Measurements from ENCODE around the gene RYR2. TPM values are rescaled to one million over a fixed set of nuclear protein-coding genes. Genes with fewer than 3 reads are reported as not detected.

The RYR2 gene
- total RNA-seq, 1 donor from 2014 or later, result not detected

- TF ChIP-seq, protein P1, sequence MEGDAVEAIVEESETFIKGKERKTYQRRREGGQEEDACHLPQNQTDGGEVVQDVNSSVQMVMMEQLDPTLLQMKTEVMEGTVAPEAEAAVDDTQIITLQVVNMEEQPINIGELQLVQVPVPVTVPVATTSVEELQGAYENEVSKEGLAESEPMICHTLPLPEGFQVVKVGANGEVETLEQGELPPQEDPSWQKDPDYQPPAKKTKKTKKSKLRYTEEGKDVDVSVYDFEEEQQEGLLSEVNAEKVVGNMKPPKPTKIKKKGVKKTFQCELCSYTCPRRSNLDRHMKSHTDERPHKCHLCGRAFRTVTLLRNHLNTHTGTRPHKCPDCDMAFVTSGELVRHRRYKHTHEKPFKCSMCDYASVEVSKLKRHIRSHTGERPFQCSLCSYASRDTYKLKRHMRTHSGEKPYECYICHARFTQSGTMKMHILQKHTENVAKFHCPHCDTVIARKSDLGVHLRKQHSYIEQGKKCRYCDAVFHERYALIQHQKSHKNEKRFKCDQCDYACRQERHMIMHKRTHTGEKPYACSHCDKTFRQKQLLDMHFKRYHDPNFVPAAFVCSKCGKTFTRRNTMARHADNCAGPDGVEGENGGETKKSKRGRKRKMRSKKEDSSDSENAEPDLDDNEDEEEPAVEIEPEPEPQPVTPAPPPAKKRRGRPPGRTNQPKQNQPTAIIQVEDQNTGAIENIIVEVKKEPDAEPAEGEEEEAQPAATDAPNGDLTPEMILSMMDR (IDR thresholded peaks at IDR 0.05; ENCODE audit: insufficient read depth, low read length, poor library complexity, severe bottlenecking), result no peak
- DNase-seq (ENCODE audit: low read depth), result no peak
- Histone ChIP-seq H3K27me3 (ENCODE audit: control insufficient read depth, insufficient read depth, low read length) (no peaks in the 10 kb centered on the region), H3K36me3 (ENCODE audit: control insufficient read depth, insufficient read depth, low read length) (no peaks in the 10 kb centered on the region), H3K4me3 (ENCODE audit: low read depth, low read length) (no peak overlapping the region)
Measured at GRCh38 chr1:237877631-237878030, 835.6 kb downstream of the RYR2 start.

DNA sequence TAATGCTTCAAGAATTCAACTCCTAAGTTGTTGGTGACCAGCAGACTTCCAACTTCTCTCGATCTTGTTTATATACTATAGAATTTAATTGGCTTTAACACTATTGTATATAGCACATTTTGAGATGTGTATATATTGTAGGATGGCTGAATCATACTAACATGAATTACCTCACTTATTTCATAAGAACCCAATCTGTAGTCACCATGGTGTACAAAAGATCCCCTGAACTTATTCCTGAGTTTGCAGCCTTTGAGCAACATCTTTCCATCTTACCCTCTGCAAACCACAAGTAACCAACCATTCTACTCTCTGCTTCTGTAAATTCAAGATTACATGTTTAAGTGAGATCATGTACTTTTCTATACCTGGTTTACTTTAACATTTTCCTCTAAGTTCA lies 836.4 kb downstream of the RYR2 start:
- H3K4me3 ChIP-seq (ENCODE audit: low read depth, low read length), result no peak overlapping the region
- H3K27me3 ChIP-seq (ENCODE audit: control insufficient read depth, insufficient read depth, low read length), result no peaks in the 10 kb centered on the region
- no peaks in the 10 kb centered on the region for H3K36me3 ChIP-seq (ENCODE audit: control insufficient read depth, insufficient read depth, low read length)
- TF ChIP-seq, protein P1 (IDR thresholded peaks at IDR 0.05; ENCODE audit: insufficient read depth, low read length, poor library complexity, severe bottlenecking), result no peak
- DNase-seq (ENCODE audit: low read depth), result no peak

DNA sequence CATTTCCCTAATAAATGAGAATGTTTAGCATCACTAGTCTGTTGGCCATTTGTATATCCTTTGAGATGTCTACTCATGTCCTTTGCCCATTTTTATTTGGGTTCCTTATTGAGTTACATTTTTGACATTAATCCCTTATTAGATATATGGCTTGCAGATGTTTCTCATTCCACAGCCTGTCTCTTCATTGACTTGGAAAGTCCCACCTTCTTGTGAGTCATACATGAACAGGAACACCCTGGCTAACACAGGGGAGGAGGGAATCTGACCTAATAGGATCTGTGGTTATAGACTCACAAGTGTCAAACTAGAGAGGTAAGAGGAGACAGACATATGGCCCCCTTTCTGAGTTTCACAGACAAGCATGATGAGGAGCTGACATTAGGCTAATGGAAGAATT lies 837.2 kb downstream of the RYR2 start:
- H3K36me3 ChIP-seq (ENCODE audit: control insufficient read depth, insufficient read depth, low read length), result no peaks in the 10 kb centered on the region
- no peaks in the 10 kb centered on the region for H3K27me3 ChIP-seq (ENCODE audit: control insufficient read depth, insufficient read depth, low read length)
- no peak overlapping the region for H3K4me3 ChIP-seq (ENCODE audit: low read depth, low read length)
- DNase-seq (ENCODE audit: low read depth), result peak; percentile 87
- TF ChIP-seq, protein P1 (IDR thresholded peaks at IDR 0.05; ENCODE audit: insufficient read depth, low read length, poor library complexity, severe bottlenecking), result no peak

Other genes starting within 250 kb of the RYR2 start
- 21.8 and 23.3 TPM in 2 replicates for gene MTR, start 246.9 kb upstream of the RYR2 start, total RNA-seq
- gene MT1HL1, start 37.7 kb upstream of the RYR2 start, total RNA-seq, result not detected in 2 replicates